Measurements from ENCODE around the gene AQP10.
A peak's percentile ranks its signal among the peaks of the same experiment; 100 is the strongest.
"Not testable (repeated sequence)": the region's sequence is repeated elsewhere in the genome, so short reads cannot be mapped to it uniquely, and the experiment has no call there.

The AQP10 gene

GRCh38 chr1:154320882-154321608 is at the start of gene AQP10:
TSS of gene AQP10 (plus strand) at chr1:154321093. CDS start at chr1:154321156, 63 bp downstream.
- no peak for DNase-seq

- DNase-seq = peak; percentile 60
Measured at GRCh38 chr1:154272217-154272998, 48.5 kb upstream of the AQP10 start, which contains the start of gene HAX1. TSS of gene HAX1 (plus strand) at chr1:154272629. CDS start at chr1:154272724, 95 bp downstream.

GRCh38 chr1:154272999-154273563 is 47.8 kb upstream of the AQP10 start:
- no peak for DNase-seq

GRCh38 chr1:154276797-154277196 is 44.1 kb upstream of the AQP10 start:
- no peak for DNase-seq

GRCh38 chr1:154287591-154287990 is 33.3 kb upstream of the AQP10 start:
- DNase-seq = not testable (repeated sequence)

- DNase-seq = no peak
Measured at GRCh38 chr1:154288661-154289060, 32.2 kb upstream of the AQP10 start.

GRCh38 chr1:154290921-154291320 is 30.0 kb upstream of the AQP10 start:
- DNase-seq = no peak

- no peak for DNase-seq
Measured at GRCh38 chr1:154295408-154296235, 25.3 kb upstream of the AQP10 start.

- no peak for DNase-seq
Measured at GRCh38 chr1:154301582-154301981, 19.3 kb upstream of the AQP10 start.

- no peak for DNase-seq
Measured at GRCh38 chr1:154304664-154305337, 16.1 kb upstream of the AQP10 start.

- DNase-seq = no peak
Measured at GRCh38 chr1:154306151-154306550, 14.7 kb upstream of the AQP10 start.

GRCh38 chr1:154307670-154308270 is 13.1 kb upstream of the AQP10 start:
- DNase-seq = not testable (repeated sequence)

- DNase-seq = not testable (repeated sequence)
Measured at GRCh38 chr1:154309136-154309535, 11.8 kb upstream of the AQP10 start.

GRCh38 chr1:154312229-154313065 is 8.4 kb upstream of the AQP10 start:
- DNase-seq = not testable (repeated sequence)

- no peak for DNase-seq
Measured at GRCh38 chr1:154313066-154313356, 7.9 kb upstream of the AQP10 start.

GRCh38 chr1:154314226-154314625 is 6.7 kb upstream of the AQP10 start:
- DNase-seq = not testable (repeated sequence)

GRCh38 chr1:154316704-154317103 is 4.2 kb upstream of the AQP10 start:
- DNase-seq = no peak

GRCh38 chr1:154318386-154318785 is 2.5 kb upstream of the AQP10 start:
- no peak for DNase-seq

GRCh38 chr1:154321609-154321934 is 679 bp downstream of the AQP10 start:
- not testable (repeated sequence) for DNase-seq

- no peak for DNase-seq
Measured at GRCh38 chr1:154323493-154323892, 2.6 kb downstream of the AQP10 start.

GRCh38 chr1:154324241-154324640 is 3.3 kb downstream of the AQP10 start:
- no peak for DNase-seq
